ENCODE results near the gene CLDN4.
"Not testable (repeated sequence)": the region's sequence is repeated elsewhere in the genome, so short reads cannot be mapped to it uniquely, and the experiment has no call there.

CLDN4 gene

GRCh38 chr7:73844131-73844547 lies 13.3 kb downstream of the CLDN4 start:
- no peak for DNase-seq

- DNase-seq, result no peak
These were observed 14.2 kb downstream of the CLDN4 start for GRCh38 chr7:73844848-73845460.

GRCh38 chr7:73845701-73846195 lies 15.0 kb downstream of the CLDN4 start:
- not testable (repeated sequence) for DNase-seq

- no peak for DNase-seq
These were observed 17.3 kb downstream of the CLDN4 start for GRCh38 chr7:73847941-73848723.

GRCh38 chr7:73850781-73851207 lies 20.0 kb downstream of the CLDN4 start:
- DNase-seq, result no peak

- DNase-seq, result no peak
These were observed 20.9 kb downstream of the CLDN4 start for GRCh38 chr7:73851410-73852338.

GRCh38 chr7:73852500-73852899 lies 21.7 kb downstream of the CLDN4 start:
- DNase-seq, result no peak

GRCh38 chr7:73856941-73857340 lies 26.1 kb downstream of the CLDN4 start:
- no peak for DNase-seq

GRCh38 chr7:73858807-73859206 lies 28.0 kb downstream of the CLDN4 start:
- DNase-seq, result no peak

- DNase-seq, result no peak
These were observed 30.1 kb downstream of the CLDN4 start, which contains the start of gene TMEM270 for GRCh38 chr7:73860859-73861258. TMEM270 (plus strand) TSS chr7:73861159; CDS start chr7:73861195, 36 bp downstream.

- DNase-seq, result no peak
These were observed 30.5 kb downstream of the CLDN4 start for GRCh38 chr7:73861305-73861704.

GRCh38 chr7:73864981-73865711 lies 34.4 kb downstream of the CLDN4 start:
- no peak for DNase-seq

GRCh38 chr7:73865738-73866445 lies 35.1 kb downstream of the CLDN4 start:
- no peak for DNase-seq

- DNase-seq, result no peak
These were observed 35.6 kb downstream of the CLDN4 start for GRCh38 chr7:73866446-73866767.

- no peak for DNase-seq
These were observed 38.4 kb downstream of the CLDN4 start for GRCh38 chr7:73869011-73869798.

GRCh38 chr7:73870041-73870492 lies 39.3 kb downstream of the CLDN4 start:
- DNase-seq, result no peak

- DNase-seq, result no peak
These were observed 40.6 kb downstream of the CLDN4 start for GRCh38 chr7:73871163-73872011.

- no peak for DNase-seq
These were observed 41.5 kb downstream of the CLDN4 start for GRCh38 chr7:73872056-73872908.

GRCh38 chr7:73876361-73876760 lies 45.6 kb downstream of the CLDN4 start:
- no peak for DNase-seq
